K562 (cell line): ENCODE results near the gene PBX2. TPM values are rescaled to one million over a fixed set of nuclear protein-coding genes. Genes with fewer than 3 reads are reported as not detected.

Source experiments
- ATAC-seq: fragments of 200-7000 bp; cut with Tn5 transposase; 3 replicates; pipeline ENCODE4 v1.9.1; 2020; ENCODE audit warnings: moderate library complexity
- BruUV-seq: library from RNA; stranded (reverse); fragments of 400-500 nt; replicated peaks from 2 replicates; lab custom pipeline; 2021; lab: Mats Ljungman, UMichigan
- CTCF ChIA-PET: fragments of 300-600 bp; formaldehyde crosslinking; extraction: SDS; loops from one replicate; lab custom pipeline; 2021; ENCODE audit warnings: low intra/inter-chr PET ratio; lab: Yijun Ruan, JAX
- POLR2A ChIA-PET: fragments of 300-600, 350-650 bp; sonication (Branson Sonifier 250); formaldehyde crosslinking; extraction: SDS; loops from one replicate; lab custom pipeline; 2021; ENCODE audit warnings: antibody characterized with exemption, inconsistent platforms; lab: Yijun Ruan, JAX
- DNase-seq, 4 experiments: peaks; one replicate each; pipeline versions ENCODE4 v3.0.0 to v3.0.0-alpha.2; 2011 to 2018; ENCODE audit warnings: low spot score in 3 of 4, mixed read lengths in 3 of 4; ENCODE audit errors: extremely low read depth in 1 of 4
- FAIRE-seq: peaks from 2 replicates; lab custom pipeline; 2011; peaks lifted over from hg19 to GRCh38; lab: Jason Lieb, UNC
- H2AFZ ChIP-seq: 2 replicates; pipeline ENCODE4 v1.6.0; 2011; ENCODE audit warnings: low read depth, low read length, control low read depth, inconsistent platforms
- H3K27ac ChIP-seq: fragments of 200-600 bp; 3 replicates; pipeline ENCODE4 v1.8.0; 2011; ENCODE audit warnings: low read depth, mild to moderate bottlenecking, control low read depth, inconsistent platforms, low read length, moderate library complexity, mixed read lengths; ENCODE audit errors: extremely low read depth
- H3K27me3 ChIP-seq, 2 experiments: fragments of 300-600 bp in 1 of 2; 2 replicates in 1 of 2; 3 replicates in 1 of 2; pipeline versions ENCODE4 v1.6.0 to v1.8.0; 2011; ENCODE audit warnings: inconsistent platforms in 2 of 2, low read length in 2 of 2, mild to moderate bottlenecking in 1 of 2, mixed read lengths in 1 of 2, moderate library complexity in 1 of 2; ENCODE audit not compliant: control insufficient read depth in 2 of 2, insufficient read depth in 2 of 2
- H3K36me3 ChIP-seq: fragments of 300-600 bp; 3 replicates; pipeline ENCODE4 v1.8.0; 2011; ENCODE audit warnings: mild to moderate bottlenecking, low read length, inconsistent platforms; ENCODE audit not compliant: control insufficient read depth, insufficient read depth
- H3K4me1 ChIP-seq, 2 experiments: fragments of 200-600 bp in 1 of 2; replicated peaks in 1 of 2; 2 replicates in 1 of 2; 3 replicates in 1 of 2; pipeline versions ENCODE4 v1.5.1 to v1.8.0; 2011; ENCODE audit warnings: inconsistent platforms in 2 of 2, low read length in 2 of 2, mild to moderate bottlenecking in 1 of 2, mixed read lengths in 1 of 2, moderate library complexity in 1 of 2; ENCODE audit not compliant: control insufficient read depth in 2 of 2, insufficient read depth in 2 of 2
- H3K4me2 ChIP-seq: 2 replicates; pipeline ENCODE4 v1.6.1; 2011; ENCODE audit warnings: low read length, control low read depth, inconsistent platforms, mixed read lengths; ENCODE audit not compliant: insufficient read depth
- H3K4me3 ChIP-seq: fragments of 200-600 bp; sonication (generic), shearing (Covaris generic); 2 replicates; pipeline ENCODE4 v1.5.1; 2016; ENCODE audit warnings: control low read depth, inconsistent platforms
- H3K79me2 ChIP-seq: fragments of 200-600 bp; 3 replicates; pipeline ENCODE4 v1.8.0; 2011; ENCODE audit warnings: low read length, inconsistent platforms; ENCODE audit not compliant: control insufficient read depth, insufficient read depth
- H3K9ac ChIP-seq, 2 experiments: 2 replicates each; pipeline versions ENCODE4 v1.6.0 to v1.6.1; 2011; ENCODE audit warnings: low read depth in 2 of 2, low read length in 2 of 2, control low read depth in 1 of 2, inconsistent platforms in 1 of 2, mild to moderate bottlenecking in 1 of 2, mixed read lengths in 1 of 2; ENCODE audit not compliant: insufficient read depth in 1 of 2
- H3K9me1 ChIP-seq: one replicate; pipeline ENCODE4 v1.6.0; 2011; ENCODE audit warnings: inconsistent platforms, mild to moderate bottlenecking, low read length, moderate library complexity; ENCODE audit not compliant: control insufficient read depth, insufficient read depth
- H3K9me3 ChIP-seq: replicated peaks from 2 replicates; pipeline ENCODE4 v1.5.1; 2011; ENCODE audit warnings: low read depth, low read length, inconsistent platforms; ENCODE audit not compliant: control insufficient read depth, insufficient read depth
- H4K20me1 ChIP-seq: replicated peaks from 2 replicates; pipeline ENCODE4 v1.6.1; 2011; ENCODE audit warnings: low read length, inconsistent platforms, mixed read lengths; ENCODE audit not compliant: control insufficient read depth, insufficient read depth
- BMI1 ChIP-seq: fragments of 150-350 bp; IDR thresholded peaks from 2 replicates; pipeline ENCODE4 v1.6.1; 2014; ENCODE audit warnings: low read length
- CEBPB ChIP-seq: fragments of 450-650 bp; IDR thresholded peaks from 2 replicates; pipeline ENCODE4 v1.6.1; 2016; ENCODE audit warnings: missing genetic modification characterization, missing compliant biosample characterization
- CEBPG ChIP-seq, 3 experiments: fragments of 200-800 bp in 1 of 3; sonication (Bioruptor generic) in 1 of 3; sonication (generic) in 1 of 3; formaldehyde crosslinking in 1 of 3; IDR thresholded peaks in 2 of 3; conservative IDR thresholded peaks in 1 of 3; 2 replicates each; pipeline versions ENCODE4 v1.6.1 to v1.8.0; 2016 to 2022; ENCODE audit warnings: missing compliant biosample characterization in 2 of 3, missing genetic modification characterization in 2 of 3, mild to moderate bottlenecking in 1 of 3, missing genetic modification reagents in 1 of 3
- NR4A1 ChIP-seq, 2 experiments: fragments of 250-450 bp in 1 of 2; fragments of 450-650 bp in 1 of 2; sonication (Bioruptor Pico) in 1 of 2; IDR thresholded peaks; 2 replicates each; pipeline versions ENCODE4 v1.4.0 to v1.6.1; 2016 to 2020; ENCODE audit warnings: mild to moderate bottlenecking in 2 of 2, missing compliant biosample characterization in 1 of 2, missing genetic modification characterization in 1 of 2, moderate library complexity in 1 of 2
- NRF1 ChIP-seq, 2 experiments: fragments of 450-650 bp; IDR thresholded peaks in 1 of 2; conservative IDR thresholded peaks in 1 of 2; 2 replicates each; pipeline ENCODE4 v1.6.1; 2014; ENCODE audit warnings: mild to moderate bottlenecking in 2 of 2
- TRIM24 ChIP-seq, 2 experiments: fragments of 450-650 bp; IDR thresholded peaks; 2 replicates each; pipeline ENCODE4 v1.6.1; 2016
- ZNF175 ChIP-seq: fragments of 200-800 bp; sonication (Bioruptor generic); IDR thresholded peaks from 2 replicates; pipeline ENCODE4 v1.6.1; 2016; ENCODE audit warnings: low read depth, mild to moderate bottlenecking, missing genetic modification characterization, missing compliant biosample characterization
- WGBS: fragments of 100-300 bp; shearing (Covaris generic); methylation state at CpG from one replicate; pipeline ENCODE4 v1.1.6; 2016; ENCODE audit warnings: low coverage, mixed read lengths; ENCODE audit not compliant: insufficient coverage; ENCODE audit errors: missing lambda C conversion rate; 5-methylcytosine and 5-hydroxymethylcytosine counted together
- in situ Hi-C: fragments of 300-500 bp; cut with MboI; formaldehyde crosslinking; loops from 4 replicates; pipeline ENCODE4 v1.15.0; 2018; ENCODE audit warnings: inconsistent platforms, mixed read lengths
- intact Hi-C: fragments of 100-400 bp; cut with micrococcal nuclease; formaldehyde crosslinking; loops from 2 replicates; pipeline ENCODE4 v1.14.2; 2022
- polyA plus RNA-seq, 8 experiments: library from polyadenylated mRNA; depleted of rRNA in 4 of 8; stranded (reverse) in 5 of 8; unstranded in 3 of 8; fragments of >200 nt; fragmentation: Nextera tagmentation in 2 of 8; fragmentation: Illumina TruSeq in 1 of 8; extraction: Ambion mirVana in 2 of 8; extraction: Trizol in 1 of 8; gene quantifications; 2 replicates each; pipeline versions ENCODE4 v1.2.1 to v1.2.3, GENCODE V29; 2011 to 2014; ENCODE audit warnings: inconsistent platforms in 1 of 8, missing spikeins in 1 of 8
- total RNA-seq, 7 experiments: library from RNA; depleted of rRNA in 6 of 7; stranded (reverse); fragments of >200 nt in 6 of 7; fragmentation: Illumina TruSeq in 2 of 7; extraction: Trizol in 2 of 7; gene quantifications; 2 replicates each; pipeline versions ENCODE4 v1.2.1 to v1.2.3, GENCODE V29; 2011 to 2021; ENCODE audit warnings: low replicate concordance in 1 of 7
- TF ChIP-seq, protein P1 (sequence below), 2 experiments: fragments of 450-650 bp; formaldehyde crosslinking in 1 of 2; IDR thresholded peaks; 2 replicates each; pipeline versions ENCODE4 v1.4.0 to v1.6.1; 2014 to 2020; ENCODE audit warnings: mild to moderate bottlenecking in 2 of 2, borderline replicate concordance in 1 of 2, low read depth in 1 of 2

The PBX2 gene
- total and polyA plus RNA-seq, 9 of the 15 experiments (the other 6 are each of a cell fraction or from before 2014, with no cell fraction given) = 1.9 to 134 (median 62.5) TPM

DNA sequence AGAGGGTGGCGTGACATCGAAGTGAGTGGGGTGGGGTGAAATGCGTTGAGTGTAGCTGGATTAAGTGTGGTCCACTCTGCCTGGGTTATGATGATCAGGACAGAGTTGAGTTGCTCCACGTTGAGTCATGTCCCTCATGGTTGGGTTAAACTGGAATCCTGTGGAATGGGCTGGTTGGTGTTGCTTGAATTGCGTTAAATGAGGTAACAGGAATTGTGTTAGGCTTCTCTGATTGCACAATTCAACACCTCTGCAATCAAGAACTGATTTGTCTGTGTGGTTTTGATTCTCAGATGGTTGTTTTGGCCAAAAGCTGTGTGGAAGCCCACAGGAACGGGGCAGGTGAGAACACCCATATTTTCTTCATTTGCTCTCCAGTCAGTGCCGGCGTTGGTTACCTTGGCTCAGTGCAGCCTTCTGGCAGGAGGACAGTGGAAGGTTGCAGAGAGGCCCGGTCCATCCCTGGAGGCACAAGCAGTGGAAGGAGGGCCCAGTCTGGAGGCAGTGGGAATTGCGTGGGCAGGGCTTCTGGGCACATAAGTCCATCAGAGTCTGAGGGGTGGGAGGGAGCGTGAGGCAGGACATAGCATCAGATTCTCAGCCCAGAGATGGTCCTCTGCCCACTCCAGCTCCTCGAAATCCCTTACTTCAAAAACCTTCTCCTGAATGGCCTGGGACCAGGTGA is 22.2 kb upstream of the PBX2 start:
- DNase-seq = no peak
- Histone ChIP-seq H3K27me3 (peaks cover 0 to 14% of the 10 kb centered on the region in 2 experiments; a peak in 2 of 5 replicates), H3K79me2 (no peaks in the 10 kb centered on the region), H2AFZ (peak overlapping the region; percentile 8; the same call in 1 of the 2 replicates), H3K4me2 (no peak overlapping the region), H3K36me3 (no peaks in the 10 kb centered on the region), H4K20me1 (no peaks in the 10 kb centered on the region), H3K9ac (no peak overlapping the region), H3K27ac (no peak overlapping the region), H3K9me3 (no peaks in the 10 kb centered on the region), H3K4me3 (no peak overlapping the region), H3K4me1 (peaks cover 10 to 13% of the 10 kb centered on the region in 2 experiments; a peak in 4 of 5 replicates), H3K9me1 (no peaks in the 10 kb centered on the region)
- peak; percentile 65 for FAIRE-seq
- ChIA-PET POLR2A (interaction anchor here (2.6 kb wide), 1 partner anchor 16 kb away, joined by 9 read pairs; no protein-coding TSS in a partner anchor), CTCF (no interaction called here)
- TF ChIP-seq BMI1 = no peak
- 0 out of 4 replicates have a peak, but pooled peaks of 1 of the 2 experiments have one; percentile 6 for TF ChIP-seq NRF1 (conservative IDR thresholded peaks at IDR 0.05 in 1 of 2, IDR thresholded peaks at IDR 0.05 in 1 of 2)
- TF ChIP-seq CEBPB (tag) = peak; percentile 87
- TF ChIP-seq, protein P1, sequence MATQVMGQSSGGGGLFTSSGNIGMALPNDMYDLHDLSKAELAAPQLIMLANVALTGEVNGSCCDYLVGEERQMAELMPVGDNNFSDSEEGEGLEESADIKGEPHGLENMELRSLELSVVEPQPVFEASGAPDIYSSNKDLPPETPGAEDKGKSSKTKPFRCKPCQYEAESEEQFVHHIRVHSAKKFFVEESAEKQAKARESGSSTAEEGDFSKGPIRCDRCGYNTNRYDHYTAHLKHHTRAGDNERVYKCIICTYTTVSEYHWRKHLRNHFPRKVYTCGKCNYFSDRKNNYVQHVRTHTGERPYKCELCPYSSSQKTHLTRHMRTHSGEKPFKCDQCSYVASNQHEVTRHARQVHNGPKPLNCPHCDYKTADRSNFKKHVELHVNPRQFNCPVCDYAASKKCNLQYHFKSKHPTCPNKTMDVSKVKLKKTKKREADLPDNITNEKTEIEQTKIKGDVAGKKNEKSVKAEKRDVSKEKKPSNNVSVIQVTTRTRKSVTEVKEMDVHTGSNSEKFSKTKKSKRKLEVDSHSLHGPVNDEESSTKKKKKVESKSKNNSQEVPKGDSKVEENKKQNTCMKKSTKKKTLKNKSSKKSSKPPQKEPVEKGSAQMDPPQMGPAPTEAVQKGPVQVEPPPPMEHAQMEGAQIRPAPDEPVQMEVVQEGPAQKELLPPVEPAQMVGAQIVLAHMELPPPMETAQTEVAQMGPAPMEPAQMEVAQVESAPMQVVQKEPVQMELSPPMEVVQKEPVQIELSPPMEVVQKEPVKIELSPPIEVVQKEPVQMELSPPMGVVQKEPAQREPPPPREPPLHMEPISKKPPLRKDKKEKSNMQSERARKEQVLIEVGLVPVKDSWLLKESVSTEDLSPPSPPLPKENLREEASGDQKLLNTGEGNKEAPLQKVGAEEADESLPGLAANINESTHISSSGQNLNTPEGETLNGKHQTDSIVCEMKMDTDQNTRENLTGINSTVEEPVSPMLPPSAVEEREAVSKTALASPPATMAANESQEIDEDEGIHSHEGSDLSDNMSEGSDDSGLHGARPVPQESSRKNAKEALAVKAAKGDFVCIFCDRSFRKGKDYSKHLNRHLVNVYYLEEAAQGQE (IDR thresholded peaks at IDR 0.05; ENCODE audit: borderline replicate concordance) = peak; percentile 51
- TF ChIP-seq, protein P1 (CRISPR knock-in tag; IDR thresholded peaks at IDR 0.05; ENCODE audit: low read depth) = no peak
- TF ChIP-seq TRIM24 (IDR thresholded peaks at IDR 0.05) = peak; percentile 62 to 75; a peak in 2 of 4 replicates
- TF ChIP-seq CEBPG (CRISPR knock-in tag; IDR thresholded peaks at IDR 0.05) = peak; percentile 69
- peak; percentile 67 to 92 for TF ChIP-seq CEBPG (tag; conservative IDR thresholded peaks at IDR 0.05 in 1 of 2, IDR thresholded peaks at IDR 0.05 in 1 of 2)
- peak; percentile 6; the same call in 1 of the 2 replicates for TF ChIP-seq ZNF175
- no peak for TF ChIP-seq NR4A1 (CRISPR knock-in tag; IDR thresholded peaks at IDR 0.05)
- TF ChIP-seq NR4A1 (tag; IDR thresholded peaks at IDR 0.05) = no peak
- ATAC-seq = peak; percentile 15; the same call in 1 of the 3 replicates
- BruUV-seq = no TSS peak
- in situ Hi-C loops = no loop called here
- intact Hi-C loops = no loop called here
- WGBS = 22% methylated on average over 12 of the region's 12 CpGs
